PFSK-1 (cell line): ENCODE results near the gene ASS1.

ENCODE experiments used
- POLR2AphosphoS5 ChIP-seq: IDR thresholded peaks from 2 replicates; pipeline ENCODE4 v1.6.1; 2012; ENCODE audit warnings: low read depth, mild to moderate bottlenecking, control low read depth, low read length, moderate library complexity
- REST ChIP-seq, 2 experiments: IDR thresholded peaks; 2 replicates each; pipeline versions ENCODE4 v1.6.1 to v1.8.0; 2011 to 2012; ENCODE audit warnings: low read depth in 2 of 2, low read length in 2 of 2, control low read depth in 1 of 2, inconsistent platforms in 1 of 2, mild to moderate bottlenecking in 1 of 2, moderate library complexity in 1 of 2; ENCODE audit not compliant: insufficient read depth in 1 of 2
- TAF1 ChIP-seq: IDR thresholded peaks from 2 replicates; pipeline ENCODE4 v1.6.1; 2012; ENCODE audit warnings: low read length, control low read depth, borderline replicate concordance; ENCODE audit not compliant: insufficient read depth

- TF ChIP-seq TAF1 = no peak
- TF ChIP-seq POLR2AphosphoS5 = no peak
- no peak for TF ChIP-seq REST (IDR thresholded peaks at IDR 0.05; ENCODE audit: insufficient read depth in 1 of 2, low read depth in 2 of 2, low read length in 2 of 2)
These were observed 13.0 kb upstream of the ASS1 start for GRCh38 chr9:130431536-130432303.
